HG03354 (cell line): ENCODE measurements around the gene KCTD20.
"Not testable (repeated sequence)": the region's sequence is repeated elsewhere in the genome, so short reads cannot be mapped to it uniquely, and the experiment has no call there.

Experiments used
- ATAC-seq: cut with Tn5 transposase; IDR thresholded peaks from one replicate; pipeline ENCODE4 v1.9.1; 2021; ENCODE audit warnings: mild to moderate bottlenecking; ENCODE audit not compliant: unreplicated experiment, poor library complexity, severe bottlenecking

The KCTD20 gene

GRCh38 chr6:36443471-36444428, 950 bp downstream of the KCTD20 start:
- no peak for ATAC-seq

GRCh38 chr6:36444470-36444869, 1.7 kb downstream of the KCTD20 start:
- no peak for ATAC-seq

GRCh38 chr6:36445621-36446020, 2.8 kb downstream of the KCTD20 start:
- no peak for ATAC-seq

GRCh38 chr6:36449173-36449572, 6.4 kb downstream of the KCTD20 start:
- ATAC-seq: not testable (repeated sequence)

- not testable (repeated sequence) for ATAC-seq
Measured at GRCh38 chr6:36452897-36453296, 10.1 kb downstream of the KCTD20 start.

- no peak for ATAC-seq
Measured at GRCh38 chr6:36455486-36456027, 12.8 kb downstream of the KCTD20 start.

GRCh38 chr6:36459501-36459900, 16.7 kb downstream of the KCTD20 start:
- no peak for ATAC-seq

- ATAC-seq: no peak
Measured at GRCh38 chr6:36460916-36461315, 18.1 kb downstream of the KCTD20 start.

GRCh38 chr6:36461646-36462045, 18.8 kb downstream of the KCTD20 start:
- no peak for ATAC-seq

- ATAC-seq: no peak
Measured at GRCh38 chr6:36463676-36464075, 20.9 kb downstream of the KCTD20 start.

- no peak for ATAC-seq
Measured at GRCh38 chr6:36464233-36464632, 21.4 kb downstream of the KCTD20 start.

GRCh38 chr6:36467625-36468024, 24.8 kb downstream of the KCTD20 start:
- no peak for ATAC-seq

- ATAC-seq: no peak
Measured at GRCh38 chr6:36469148-36469661, 26.4 kb downstream of the KCTD20 start.

- ATAC-seq: no peak
Measured at GRCh38 chr6:36469946-36470345, 27.1 kb downstream of the KCTD20 start.

- no peak for ATAC-seq
Measured at GRCh38 chr6:36478051-36478526, 35.3 kb downstream of the KCTD20 start.

GRCh38 chr6:36479256-36479655, 36.5 kb downstream of the KCTD20 start:
- no peak for ATAC-seq

GRCh38 chr6:36483326-36483725, 40.5 kb downstream of the KCTD20 start:
- ATAC-seq: not testable (repeated sequence)

GRCh38 chr6:36484736-36485135, 41.9 kb downstream of the KCTD20 start:
- ATAC-seq: no peak

- no peak for ATAC-seq
Measured at GRCh38 chr6:36487698-36488097, 44.9 kb downstream of the KCTD20 start.

GRCh38 chr6:36488221-36488620, 45.4 kb downstream of the KCTD20 start:
- no peak for ATAC-seq

GRCh38 chr6:36489426-36489825, 46.6 kb downstream of the KCTD20 start:
- no peak for ATAC-seq
